Bone marrow (tissue), 2 donors: Measurements from ENCODE around the gene BACH2.
"Not testable (repeated sequence)": the region's sequence is repeated elsewhere in the genome, so short reads cannot be mapped to it uniquely, and the experiment has no call there.

Source experiments
- DNase-seq, 2 donors: peaks; one replicate each; lab custom pipeline; 2025; lab: John Stamatoyannopoulos, UW

Gene BACH2

GRCh38 chr6:90183587-90184333 lies 112.9 kb downstream of the BACH2 start:
- no peak for DNase-seq

GRCh38 chr6:90180526-90180925 lies 116.1 kb downstream of the BACH2 start:
- no peak for DNase-seq

GRCh38 chr6:90179190-90180169 lies 117.2 kb downstream of the BACH2 start:
- no peak for DNase-seq

GRCh38 chr6:90178384-90178855 lies 118.2 kb downstream of the BACH2 start:
- no peak for DNase-seq

GRCh38 chr6:90177544-90178383 lies 118.9 kb downstream of the BACH2 start:
- no peak for DNase-seq

GRCh38 chr6:90175627-90176538 lies 120.8 kb downstream of the BACH2 start:
- DNase-seq, result no peak

GRCh38 chr6:90173262-90173925 lies 123.2 kb downstream of the BACH2 start:
- no peak for DNase-seq

- DNase-seq, result no peak
Observed at GRCh38 chr6:90170601-90171000, 126.0 kb downstream of the BACH2 start.

GRCh38 chr6:90169374-90169773 lies 127.3 kb downstream of the BACH2 start:
- DNase-seq, result no peak

- no peak for DNase-seq
Observed at GRCh38 chr6:90168693-90169131, 127.9 kb downstream of the BACH2 start.

- DNase-seq, result no peak
Observed at GRCh38 chr6:90167514-90168379, 128.9 kb downstream of the BACH2 start.

GRCh38 chr6:90166155-90166924 lies 130.3 kb downstream of the BACH2 start:
- DNase-seq, result not testable (repeated sequence)

GRCh38 chr6:90162648-90163387 lies 133.8 kb downstream of the BACH2 start:
- no peak for DNase-seq

- DNase-seq, result no peak
Observed at GRCh38 chr6:90160013-90160412, 136.6 kb downstream of the BACH2 start.

GRCh38 chr6:90159452-90159851 lies 137.2 kb downstream of the BACH2 start:
- DNase-seq, result no peak

GRCh38 chr6:90158936-90159335 lies 137.7 kb downstream of the BACH2 start:
- no peak for DNase-seq

GRCh38 chr6:90157441-90157840 lies 139.2 kb downstream of the BACH2 start:
- no peak for DNase-seq

- no peak for DNase-seq
Observed at GRCh38 chr6:90156861-90157260, 139.8 kb downstream of the BACH2 start.
